MM.1S (cell line): ENCODE results near the gene SCLY.

Source experiments
- DNase-seq: peaks from one replicate; pipeline ENCODE4 v3.0.0-alpha.2; 2015
- H2AFZ ChIP-seq: fragments of 300-600 bp; sonication (generic); 2 replicates; pipeline ENCODE4 v1.6.0; 2016; ENCODE audit warnings: antibody characterized with exemption, low read length
- H3F3A ChIP-seq: fragments of 300-600 bp; sonication (generic); 2 replicates; pipeline ENCODE4 v1.6.1; 2016; ENCODE audit warnings: mild to moderate bottlenecking, antibody characterized with exemption, low read length, moderate library complexity, mixed read lengths; ENCODE audit not compliant: insufficient read depth
- H3K27ac ChIP-seq: fragments of 300-600 bp; sonication (generic); 2 replicates; pipeline ENCODE4 v1.5.1; 2016; ENCODE audit warnings: mild to moderate bottlenecking, low read length
- H3K27me3 ChIP-seq: fragments of 300-600 bp; sonication (generic); replicated peaks from 2 replicates; pipeline ENCODE4 v1.6.0; 2016; ENCODE audit warnings: low read length; ENCODE audit not compliant: insufficient read depth
- H3K36me3 ChIP-seq: fragments of 300-600 bp; sonication (generic); replicated peaks from 2 replicates; pipeline ENCODE4 v1.6.1; 2016; ENCODE audit warnings: mild to moderate bottlenecking, low read length, mixed read lengths; ENCODE audit not compliant: insufficient read depth
- H3K4me1 ChIP-seq: fragments of 300-600 bp; sonication (generic); 2 replicates; pipeline ENCODE4 v1.6.1; 2016; ENCODE audit warnings: low read length, mixed read lengths
- H3K4me2 ChIP-seq: fragments of 300-600 bp; sonication (generic); 2 replicates; pipeline ENCODE4 v1.6.0; 2016; ENCODE audit warnings: low read depth, low read length
- H3K4me3 ChIP-seq: fragments of 300-600 bp; sonication (generic); 2 replicates; pipeline ENCODE4 v1.5.1; 2016; ENCODE audit warnings: low read length, mixed read lengths
- H3K79me2 ChIP-seq: fragments of 300-600 bp; sonication (generic); 2 replicates; pipeline ENCODE4 v1.6.1; 2016; ENCODE audit warnings: mixed run types, low read length, mixed read lengths
- H3K9ac ChIP-seq: fragments of 300-600 bp; sonication (generic); 2 replicates; pipeline ENCODE4 v1.6.1; 2016; ENCODE audit warnings: low read length, mixed read lengths
- H3K9me2 ChIP-seq: fragments of 300-600 bp; sonication (generic); replicated peaks from 2 replicates; pipeline ENCODE4 v1.6.1; 2016; ENCODE audit warnings: mild to moderate bottlenecking, low read length, mixed read lengths; ENCODE audit not compliant: insufficient read depth
- H3K9me3 ChIP-seq: fragments of 300-600 bp; sonication (generic); replicated peaks from 2 replicates; pipeline ENCODE4 v1.6.1; 2016; ENCODE audit warnings: mild to moderate bottlenecking, low read length, mixed read lengths; ENCODE audit not compliant: insufficient read depth
- H4K20me1 ChIP-seq: fragments of 300-600 bp; sonication (generic); 2 replicates; pipeline ENCODE4 v1.6.1; 2016; ENCODE audit warnings: mild to moderate bottlenecking, low read length, moderate library complexity, mixed read lengths; ENCODE audit not compliant: insufficient read depth
- EZH2 ChIP-seq: fragments of 300-600 bp; sonication (generic); optimal IDR thresholded peaks from 2 replicates; pipeline ENCODE3; 2017; ENCODE audit warnings: low read depth, mild to moderate bottlenecking, antibody characterized with exemption, low read length, mixed read lengths
- EZH2phosphoT487 ChIP-seq: fragments of 300-600 bp; sonication (generic); IDR thresholded peaks from 2 replicates; pipeline ENCODE4 v1.6.1; 2018; ENCODE audit warnings: antibody characterized with exemption, low read length
- TF ChIP-seq, protein P1 (sequence below): fragments of 300-600 bp; sonication (generic); IDR thresholded peaks from 2 replicates; pipeline ENCODE4 v1.5.1; 2016; ENCODE audit warnings: antibody characterized with exemption, low read length, mixed read lengths

The SCLY gene

DNA sequence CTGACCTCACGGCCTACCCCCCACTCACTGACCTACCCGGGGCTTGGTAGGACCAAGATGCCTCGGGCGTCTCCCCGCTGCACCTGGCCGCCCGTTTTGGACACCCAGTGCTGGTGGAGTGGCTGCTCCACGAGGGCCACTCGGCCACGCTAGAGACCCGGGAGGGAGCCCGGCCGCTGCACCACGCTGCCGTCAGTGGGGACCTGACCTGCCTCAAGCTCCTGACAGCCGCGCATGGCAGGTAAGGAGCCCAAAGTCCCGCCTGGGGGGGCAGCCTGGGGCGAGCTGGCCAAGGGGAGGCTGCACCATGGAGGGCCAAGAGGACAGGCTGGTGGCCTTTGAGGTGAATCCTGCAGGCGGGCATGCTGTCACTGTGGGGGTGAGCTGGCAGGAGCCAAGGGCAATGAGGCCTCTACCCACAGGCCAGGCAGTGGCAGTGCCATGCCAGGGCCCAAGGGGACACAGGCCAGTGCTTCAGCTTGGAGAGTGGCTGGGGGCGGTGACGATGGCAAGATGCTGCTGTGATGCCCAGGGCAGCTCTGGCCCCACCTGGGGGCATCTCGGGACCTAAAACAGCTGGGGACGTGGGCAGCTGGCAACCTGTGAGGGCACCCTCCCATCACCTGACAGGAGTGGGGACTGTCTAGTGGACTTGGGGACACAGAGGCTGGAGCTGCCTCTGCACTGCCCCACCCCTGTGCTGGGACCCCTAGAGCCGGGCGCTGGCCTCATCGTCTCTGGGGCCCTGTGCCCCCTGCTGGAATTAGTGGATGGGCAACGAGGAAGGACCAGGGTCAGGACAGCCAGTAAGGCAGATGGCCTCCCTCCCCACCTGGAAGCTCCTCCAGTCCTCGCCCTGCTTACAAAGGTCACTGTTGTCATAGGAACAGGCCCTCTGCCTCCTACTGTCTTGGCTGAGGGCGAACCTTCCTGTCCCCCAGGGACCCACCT, 41.4 kb downstream of the SCLY start:
- H3K36me3 ChIP-seq = no peaks in the 10 kb centered on the region
- no peak overlapping the region for H3K27ac ChIP-seq
- TF ChIP-seq EZH2 (no peak), EZH2phosphoT487 (no peak)
- TF ChIP-seq, protein P1, sequence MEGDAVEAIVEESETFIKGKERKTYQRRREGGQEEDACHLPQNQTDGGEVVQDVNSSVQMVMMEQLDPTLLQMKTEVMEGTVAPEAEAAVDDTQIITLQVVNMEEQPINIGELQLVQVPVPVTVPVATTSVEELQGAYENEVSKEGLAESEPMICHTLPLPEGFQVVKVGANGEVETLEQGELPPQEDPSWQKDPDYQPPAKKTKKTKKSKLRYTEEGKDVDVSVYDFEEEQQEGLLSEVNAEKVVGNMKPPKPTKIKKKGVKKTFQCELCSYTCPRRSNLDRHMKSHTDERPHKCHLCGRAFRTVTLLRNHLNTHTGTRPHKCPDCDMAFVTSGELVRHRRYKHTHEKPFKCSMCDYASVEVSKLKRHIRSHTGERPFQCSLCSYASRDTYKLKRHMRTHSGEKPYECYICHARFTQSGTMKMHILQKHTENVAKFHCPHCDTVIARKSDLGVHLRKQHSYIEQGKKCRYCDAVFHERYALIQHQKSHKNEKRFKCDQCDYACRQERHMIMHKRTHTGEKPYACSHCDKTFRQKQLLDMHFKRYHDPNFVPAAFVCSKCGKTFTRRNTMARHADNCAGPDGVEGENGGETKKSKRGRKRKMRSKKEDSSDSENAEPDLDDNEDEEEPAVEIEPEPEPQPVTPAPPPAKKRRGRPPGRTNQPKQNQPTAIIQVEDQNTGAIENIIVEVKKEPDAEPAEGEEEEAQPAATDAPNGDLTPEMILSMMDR = no peak
- no peaks in the 10 kb centered on the region for H3K9me2 ChIP-seq
- H4K20me1 ChIP-seq = no peaks in the 10 kb centered on the region
- no peaks in the 10 kb centered on the region for H3K4me1 ChIP-seq
- H3K4me2 ChIP-seq = no peak overlapping the region
- no peak overlapping the region for H3K4me3 ChIP-seq
- no peaks in the 10 kb centered on the region for H3K79me2 ChIP-seq
- no peak overlapping the region for H2AFZ ChIP-seq
- H3K9me3 ChIP-seq = no peaks in the 10 kb centered on the region
- DNase-seq = no peak
- no peaks in the 10 kb centered on the region for H3F3A ChIP-seq
- H3K27me3 ChIP-seq = no peaks in the 10 kb centered on the region
- H3K9ac ChIP-seq = no peak overlapping the region

DNA sequence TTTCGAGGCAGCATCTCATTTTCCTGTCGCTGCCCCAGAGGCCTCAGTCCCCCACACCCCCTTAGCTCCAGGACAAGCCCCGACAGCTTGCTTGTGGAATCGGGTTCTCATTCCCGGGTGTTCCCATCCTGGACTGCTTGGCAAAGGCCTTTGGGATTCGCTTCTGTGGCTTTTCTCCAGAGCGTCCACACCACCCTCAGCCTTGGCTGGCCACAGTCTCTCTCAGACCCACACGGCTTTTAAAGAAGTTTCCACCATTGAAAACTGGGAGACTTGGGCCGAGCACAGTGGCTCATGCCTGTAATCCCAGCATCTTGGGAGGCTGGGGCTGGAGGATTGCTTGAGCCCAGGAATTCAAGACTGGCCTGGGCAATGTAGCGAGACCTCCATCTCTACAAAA, 42.1 kb downstream of the SCLY start:
- Histone ChIP-seq H3K4me1 (no peaks in the 10 kb centered on the region), H3K9ac (no peak overlapping the region), H3K36me3 (no peaks in the 10 kb centered on the region), H3K4me3 (no peak overlapping the region), H4K20me1 (no peaks in the 10 kb centered on the region), H3K9me3 (no peaks in the 10 kb centered on the region), H2AFZ (no peak overlapping the region), H3K27ac (no peak overlapping the region), H3K79me2 (no peaks in the 10 kb centered on the region), H3K4me2 (no peak overlapping the region), H3F3A (no peaks in the 10 kb centered on the region), H3K9me2 (no peaks in the 10 kb centered on the region), H3K27me3 (no peaks in the 10 kb centered on the region)
- no peak for DNase-seq
- TF ChIP-seq EZH2phosphoT487 (no peak), EZH2 (no peak)
- TF ChIP-seq, protein P1 = no peak

DNA sequence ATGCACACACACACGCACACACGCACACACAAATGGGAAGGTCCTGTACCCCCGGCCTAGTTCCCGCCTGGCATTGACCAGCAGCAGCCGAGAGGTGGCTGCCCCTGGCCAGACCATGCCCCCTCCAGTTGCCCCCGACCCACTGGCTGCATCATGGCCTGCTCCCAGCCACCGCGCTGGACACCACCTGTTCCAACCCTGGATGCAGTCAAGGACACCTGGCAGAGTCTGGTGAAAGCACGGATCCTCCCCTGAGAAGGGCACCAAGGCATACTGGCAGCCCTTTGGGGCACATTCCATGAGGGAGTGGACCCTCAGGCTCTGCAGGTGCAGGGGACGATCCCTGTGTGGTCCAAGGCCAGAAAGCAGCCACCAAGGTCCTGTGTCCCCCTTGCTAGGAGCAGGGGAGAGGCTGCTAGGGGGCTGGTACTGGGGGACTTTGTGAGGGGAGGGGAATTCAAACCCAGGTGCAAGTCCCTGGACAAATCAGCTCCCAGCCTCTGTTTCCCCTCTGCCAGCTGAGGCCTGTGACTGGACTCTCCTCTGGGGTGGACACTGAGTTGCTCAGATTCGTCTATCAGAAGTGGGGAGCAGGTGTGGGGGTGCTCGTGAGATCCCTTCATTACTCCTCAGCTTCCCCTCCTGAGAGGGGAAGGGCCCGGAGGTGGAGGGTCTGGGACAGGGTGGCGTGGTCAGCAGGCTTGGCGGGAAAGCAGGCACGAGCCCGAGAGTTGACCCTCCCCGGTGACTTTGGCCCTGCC, 42.8 kb downstream of the SCLY start:
- H3K36me3 ChIP-seq = no peaks in the 10 kb centered on the region
- H3K79me2 ChIP-seq = no peaks in the 10 kb centered on the region
- no peak overlapping the region for H3K4me2 ChIP-seq
- H2AFZ ChIP-seq = no peak overlapping the region
- H3K4me1 ChIP-seq = no peaks in the 10 kb centered on the region
- H3K9me2 ChIP-seq = no peaks in the 10 kb centered on the region
- TF ChIP-seq EZH2phosphoT487 = no peak
- TF ChIP-seq, protein P1 = no peak
- TF ChIP-seq EZH2 = no peak
- H3F3A ChIP-seq = no peaks in the 10 kb centered on the region
- no peak overlapping the region for H3K9ac ChIP-seq
- H4K20me1 ChIP-seq = no peaks in the 10 kb centered on the region
- no peaks in the 10 kb centered on the region for H3K9me3 ChIP-seq
- H3K4me3 ChIP-seq = no peak overlapping the region
- no peak for DNase-seq
- H3K27ac ChIP-seq = no peak overlapping the region
- H3K27me3 ChIP-seq = no peaks in the 10 kb centered on the region
